AG10803 (cell line): Measurements from ENCODE around the gene ERC1.
A peak's percentile ranks its signal among the peaks of the same experiment; 100 is the strongest.

Source experiments
- DNase-seq: peaks from one replicate; pipeline ENCODE4 v3.0.0; 2010; ENCODE audit warnings: low read depth
- H3K4me3 ChIP-seq: 2 replicates; pipeline ENCODE4 v1.5.1; 2011; ENCODE audit warnings: mild to moderate bottlenecking, low read length, control low read depth
- TF ChIP-seq, protein P1 (sequence below): conservative IDR thresholded peaks from 2 replicates; pipeline ENCODE4 v1.5.1; 2011; ENCODE audit warnings: mild to moderate bottlenecking, low read length, control low read depth, inconsistent platforms

Gene ERC1

DNA sequence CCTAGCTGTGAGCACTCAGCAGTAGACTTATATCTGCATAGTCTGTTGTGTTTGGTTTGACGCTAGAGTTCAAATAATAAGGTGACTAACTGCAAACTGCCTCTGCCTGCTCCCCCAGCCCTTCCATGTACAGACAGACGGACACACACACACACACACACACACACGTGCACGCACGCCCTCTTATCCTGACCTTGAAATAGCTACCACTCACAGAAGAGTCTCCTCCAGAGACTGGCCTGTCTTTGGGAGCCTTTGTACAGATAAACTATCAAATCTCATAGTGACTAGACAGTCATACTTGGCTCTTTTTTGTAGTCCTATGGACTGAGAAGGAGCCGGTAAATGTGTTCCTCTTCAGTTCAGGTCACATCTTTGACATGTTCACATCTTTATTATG, 445.0 kb downstream of the ERC1 start:
- TF ChIP-seq, protein P1, sequence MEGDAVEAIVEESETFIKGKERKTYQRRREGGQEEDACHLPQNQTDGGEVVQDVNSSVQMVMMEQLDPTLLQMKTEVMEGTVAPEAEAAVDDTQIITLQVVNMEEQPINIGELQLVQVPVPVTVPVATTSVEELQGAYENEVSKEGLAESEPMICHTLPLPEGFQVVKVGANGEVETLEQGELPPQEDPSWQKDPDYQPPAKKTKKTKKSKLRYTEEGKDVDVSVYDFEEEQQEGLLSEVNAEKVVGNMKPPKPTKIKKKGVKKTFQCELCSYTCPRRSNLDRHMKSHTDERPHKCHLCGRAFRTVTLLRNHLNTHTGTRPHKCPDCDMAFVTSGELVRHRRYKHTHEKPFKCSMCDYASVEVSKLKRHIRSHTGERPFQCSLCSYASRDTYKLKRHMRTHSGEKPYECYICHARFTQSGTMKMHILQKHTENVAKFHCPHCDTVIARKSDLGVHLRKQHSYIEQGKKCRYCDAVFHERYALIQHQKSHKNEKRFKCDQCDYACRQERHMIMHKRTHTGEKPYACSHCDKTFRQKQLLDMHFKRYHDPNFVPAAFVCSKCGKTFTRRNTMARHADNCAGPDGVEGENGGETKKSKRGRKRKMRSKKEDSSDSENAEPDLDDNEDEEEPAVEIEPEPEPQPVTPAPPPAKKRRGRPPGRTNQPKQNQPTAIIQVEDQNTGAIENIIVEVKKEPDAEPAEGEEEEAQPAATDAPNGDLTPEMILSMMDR: no peak
- no peak overlapping the region for H3K4me3 ChIP-seq
- DNase-seq: no peak

DNA sequence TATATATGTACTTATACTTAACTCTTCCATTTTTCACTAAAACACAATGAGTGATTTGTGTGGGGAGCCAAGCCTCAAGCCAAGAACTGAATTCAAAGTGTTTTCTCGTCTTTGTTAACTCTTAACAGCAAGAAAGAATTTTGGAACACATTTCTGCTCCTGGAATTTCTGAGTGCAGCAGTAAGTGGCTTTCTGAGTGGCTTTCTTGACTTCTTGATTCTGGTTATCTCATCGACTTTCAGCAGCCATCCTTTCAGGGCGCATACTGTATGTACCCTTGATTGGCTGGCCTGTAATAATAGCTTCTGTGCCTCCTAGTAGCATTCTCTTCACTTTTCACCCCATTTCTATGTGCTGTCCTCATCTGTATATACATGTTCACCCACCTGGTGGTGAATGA, 446.0 kb downstream of the ERC1 start:
- DNase-seq: no peak
- TF ChIP-seq, protein P1: no peak

DNA sequence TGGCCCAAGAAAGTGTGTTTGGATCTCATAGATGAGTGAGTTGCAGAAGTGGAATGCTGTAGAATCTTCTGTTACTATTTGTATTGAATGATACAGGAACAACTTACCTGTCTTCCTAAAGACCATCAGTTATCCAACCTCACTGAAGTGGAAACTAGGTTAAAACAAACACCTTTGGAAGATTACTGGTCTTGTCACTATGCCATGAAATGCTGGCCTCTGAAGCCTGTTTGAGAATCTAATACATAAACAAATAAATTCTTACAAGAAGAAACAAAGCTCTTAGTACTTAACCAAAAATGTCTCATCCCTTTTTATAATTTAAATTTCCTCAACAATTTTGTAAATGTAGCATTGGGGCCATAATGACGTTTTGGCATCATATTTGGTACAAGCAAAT, 448.2 kb downstream of the ERC1 start:
- TF ChIP-seq, protein P1: no peak
- no peak overlapping the region for H3K4me3 ChIP-seq
- DNase-seq: no peak

More for the DNA sequence above, 446.0 kb downstream of the ERC1 start:
- no peak overlapping the region for H3K4me3 ChIP-seq

DNA sequence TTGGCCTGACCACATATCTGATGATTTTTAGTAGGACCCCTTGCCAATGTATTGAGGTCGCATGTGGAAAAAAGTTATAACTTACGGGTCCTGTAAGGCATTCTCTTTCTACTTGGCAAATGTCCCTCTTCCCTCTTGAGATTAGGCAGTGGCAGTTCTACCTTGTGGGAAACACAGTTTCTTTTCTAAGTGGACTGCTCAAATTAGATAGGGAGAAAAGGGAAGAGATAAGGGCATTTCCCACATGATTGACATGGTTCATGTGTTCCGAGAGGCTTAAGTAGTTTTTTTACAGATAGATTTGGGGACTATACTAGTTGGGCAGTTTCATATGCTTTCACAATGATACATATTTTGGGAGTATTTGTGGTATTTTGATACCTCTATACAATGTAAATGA, 448.7 kb downstream of the ERC1 start:
- TF ChIP-seq, protein P1: no peak
- no peak for DNase-seq

DNA sequence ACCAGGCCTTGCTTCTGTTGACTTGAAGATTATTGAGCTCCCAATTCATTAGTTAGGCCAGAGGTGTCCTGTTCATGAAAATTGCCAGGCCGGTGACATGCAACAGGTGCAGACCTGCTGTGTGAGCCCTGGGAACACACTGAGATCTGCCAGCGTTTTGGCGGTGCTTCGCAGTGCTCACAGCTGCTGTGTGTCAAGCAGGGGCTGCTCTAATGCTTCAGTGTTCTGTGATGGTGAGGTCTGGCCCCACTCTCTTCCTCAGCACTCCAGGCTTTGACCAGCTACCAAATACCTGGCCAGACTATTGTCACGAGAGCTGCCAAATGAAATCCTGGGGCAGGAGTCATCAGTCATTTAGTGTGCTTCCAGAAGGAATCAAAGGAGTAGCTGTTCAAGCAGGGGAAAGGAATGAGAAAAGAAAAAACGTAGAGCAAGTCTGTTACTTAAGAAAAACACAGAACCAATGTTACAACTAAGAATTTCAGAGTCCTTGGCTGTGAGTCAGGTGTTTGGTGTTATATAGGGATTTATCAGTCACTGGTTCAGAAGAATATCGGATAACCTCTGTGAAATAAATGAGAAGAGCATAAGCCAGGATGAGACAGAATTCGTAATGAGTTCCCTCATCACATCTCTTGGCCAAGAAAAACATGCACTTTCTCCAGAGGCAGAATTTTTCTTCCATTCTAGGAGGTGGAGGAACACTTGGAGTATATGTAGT, 452.6 kb downstream of the ERC1 start:
- peak; percentile 66 for DNase-seq

More for the DNA sequence above, 448.7 kb downstream of the ERC1 start:
- no peak overlapping the region for H3K4me3 ChIP-seq

DNA sequence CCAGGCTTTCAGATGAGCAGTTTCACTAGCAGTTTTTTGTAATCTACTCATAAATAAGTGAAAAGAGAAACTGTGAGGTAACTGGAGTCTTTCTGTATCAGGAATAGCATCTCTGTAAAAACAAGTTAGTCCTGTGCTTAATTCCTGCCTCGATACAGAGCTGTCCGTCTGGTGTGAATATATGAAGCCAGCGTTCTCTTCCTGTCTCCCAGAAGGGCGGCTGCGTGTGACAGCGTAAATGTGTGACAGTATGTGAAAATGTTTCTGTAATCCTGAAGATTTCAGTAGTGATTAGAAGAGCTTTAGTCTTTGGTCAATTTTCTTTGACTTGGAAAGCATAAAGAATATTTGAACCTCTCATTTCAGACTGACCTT, 453.1 kb downstream of the ERC1 start:
- TF ChIP-seq, protein P1: no peak
- H3K4me3 ChIP-seq: no peak overlapping the region
- no peak for DNase-seq

More for the DNA sequence above, 452.6 kb downstream of the ERC1 start:
- no peak overlapping the region for H3K4me3 ChIP-seq
- TF ChIP-seq, protein P1: no peak

DNA sequence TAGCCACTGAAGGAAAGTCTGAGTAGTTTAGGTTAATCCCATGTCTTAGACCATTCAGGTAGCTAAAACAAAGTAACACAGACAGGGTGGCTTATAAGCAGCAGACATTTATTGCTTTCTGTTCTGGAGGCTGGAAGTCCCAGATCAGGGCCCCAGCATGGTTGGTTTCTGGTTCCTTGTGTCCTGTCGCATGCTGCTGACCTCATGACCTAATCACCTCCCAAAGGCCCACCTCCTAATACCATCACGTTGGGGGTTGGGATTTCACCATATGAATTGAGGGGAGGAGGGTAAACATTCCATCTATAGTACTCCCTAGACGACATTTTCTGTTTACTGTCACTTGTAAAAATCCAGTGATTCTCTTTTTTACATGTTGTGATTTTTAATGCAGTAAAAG, 454.8 kb downstream of the ERC1 start:
- DNase-seq: no peak
- TF ChIP-seq, protein P1: no peak
- H3K4me3 ChIP-seq: no peak overlapping the region
